IPS DF 19.7 (cell line): ENCODE data around the gene COL4A2.

Experiments
- DNase-seq: peaks from one replicate; pipeline ENCODE4 v3.0.0-alpha.2; 2013; ENCODE audit warnings: low read depth, low spot score

Gene COL4A2

DNA sequence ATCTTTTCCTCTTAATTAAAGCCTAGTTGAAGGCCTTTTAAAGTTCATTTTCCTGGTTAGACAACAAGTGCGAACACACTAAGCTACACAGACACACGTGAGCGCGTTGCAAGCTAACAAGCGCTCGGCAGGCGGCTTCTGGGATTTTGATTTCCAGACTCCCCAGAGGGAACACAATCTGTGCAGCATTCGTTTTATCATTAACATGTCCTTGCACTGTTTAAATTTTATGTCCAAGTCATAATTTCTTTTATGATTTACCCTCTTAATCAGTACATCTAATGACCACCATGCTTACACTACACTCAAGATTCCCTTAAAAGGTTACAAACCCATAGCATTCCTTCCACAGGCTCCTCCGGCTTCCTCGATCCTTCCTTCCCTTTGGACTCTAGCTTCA lies 16.9 kb upstream of the COL4A2 start:
- DNase-seq = no peak

DNA sequence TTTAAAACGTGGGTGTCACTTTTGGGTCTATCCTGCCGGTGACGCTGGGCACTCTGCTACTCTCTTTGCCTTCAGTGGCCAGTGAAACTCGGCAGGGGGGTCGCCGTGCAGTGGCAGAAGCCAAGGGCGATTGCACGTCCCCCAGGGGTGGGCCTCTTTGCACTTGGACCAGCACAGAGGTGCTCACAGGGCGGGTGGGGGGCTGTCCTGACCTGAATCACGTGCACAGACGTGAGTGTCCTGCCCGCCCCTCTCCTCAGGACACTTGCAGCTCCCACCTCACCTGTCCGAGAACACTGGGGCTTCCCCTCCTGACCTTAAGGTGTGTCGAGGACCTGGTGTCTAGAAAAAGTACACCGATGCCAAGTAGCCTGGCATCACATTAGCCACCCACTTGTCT lies 16.3 kb upstream of the COL4A2 start:
- DNase-seq = no peak

DNA sequence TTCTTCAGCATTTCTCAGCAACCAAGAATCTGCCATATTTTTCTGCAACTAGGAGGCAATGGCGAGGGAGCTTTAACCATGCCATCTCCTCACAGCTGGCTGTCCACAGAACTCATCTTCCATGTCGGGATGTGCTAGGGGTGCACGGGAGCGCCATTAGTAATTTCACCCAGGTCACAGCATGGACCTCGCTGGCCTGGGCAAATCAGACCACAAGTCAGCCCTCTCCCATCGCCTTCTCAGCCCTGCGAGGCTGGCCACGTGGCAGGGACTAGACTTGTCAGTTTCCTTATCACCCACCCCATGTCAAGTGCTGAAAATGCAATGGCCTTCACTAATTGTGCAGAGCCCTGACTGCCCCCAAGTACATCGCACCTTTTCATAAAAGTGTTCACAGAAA lies 15.8 kb upstream of the COL4A2 start:
- DNase-seq = no peak

- no peak for DNase-seq
Measured at GRCh38 chr13:110293037-110293436, 14.0 kb upstream of the COL4A2 start.

GRCh38 chr13:110293649-110294048 lies 13.4 kb upstream of the COL4A2 start:
- no peak for DNase-seq

- DNase-seq = no peak
Measured at GRCh38 chr13:110294146-110294545, 12.9 kb upstream of the COL4A2 start.

- no peak for DNase-seq
Measured at GRCh38 chr13:110294622-110295021, 12.5 kb upstream of the COL4A2 start.

- DNase-seq = no peak
Measured at GRCh38 chr13:110297011-110297410, 10.1 kb upstream of the COL4A2 start.

DNA sequence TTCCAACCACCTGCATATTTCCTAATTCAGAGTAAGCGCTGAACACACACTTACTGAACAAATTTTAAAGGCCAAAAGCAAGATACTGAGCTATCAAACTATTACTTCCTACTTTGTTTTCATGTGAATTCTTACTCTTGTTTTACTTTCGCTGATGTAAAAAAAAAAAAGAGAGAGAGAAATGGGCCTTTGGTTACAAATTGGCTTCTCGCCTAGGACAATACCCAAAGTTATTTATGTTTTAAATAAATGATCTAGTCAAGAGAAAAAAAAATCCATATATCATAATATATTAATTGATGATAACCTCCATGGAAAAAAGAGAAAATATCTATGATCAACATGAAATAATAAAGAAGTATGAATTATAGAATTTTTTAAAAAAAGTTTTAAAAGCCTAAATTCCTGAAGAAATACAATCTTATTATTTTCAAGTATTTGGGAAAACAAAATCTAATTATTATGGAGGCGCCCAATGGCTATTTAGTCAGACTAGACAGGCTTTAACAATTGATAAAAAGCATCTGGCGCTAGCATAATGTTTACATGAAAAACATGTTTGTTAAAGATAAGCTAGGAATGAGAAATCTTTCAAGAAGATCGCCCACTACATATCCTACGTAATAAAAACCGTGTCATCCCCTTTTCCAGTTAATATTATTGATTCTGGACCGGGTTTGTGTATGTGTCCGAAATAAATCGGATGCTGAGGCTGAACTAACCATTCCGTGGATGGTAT lies 9.1 kb upstream of the COL4A2 start:
- DNase-seq = no peak

- no peak for DNase-seq
Measured at GRCh38 chr13:110298505-110299282, 8.4 kb upstream of the COL4A2 start.

DNA sequence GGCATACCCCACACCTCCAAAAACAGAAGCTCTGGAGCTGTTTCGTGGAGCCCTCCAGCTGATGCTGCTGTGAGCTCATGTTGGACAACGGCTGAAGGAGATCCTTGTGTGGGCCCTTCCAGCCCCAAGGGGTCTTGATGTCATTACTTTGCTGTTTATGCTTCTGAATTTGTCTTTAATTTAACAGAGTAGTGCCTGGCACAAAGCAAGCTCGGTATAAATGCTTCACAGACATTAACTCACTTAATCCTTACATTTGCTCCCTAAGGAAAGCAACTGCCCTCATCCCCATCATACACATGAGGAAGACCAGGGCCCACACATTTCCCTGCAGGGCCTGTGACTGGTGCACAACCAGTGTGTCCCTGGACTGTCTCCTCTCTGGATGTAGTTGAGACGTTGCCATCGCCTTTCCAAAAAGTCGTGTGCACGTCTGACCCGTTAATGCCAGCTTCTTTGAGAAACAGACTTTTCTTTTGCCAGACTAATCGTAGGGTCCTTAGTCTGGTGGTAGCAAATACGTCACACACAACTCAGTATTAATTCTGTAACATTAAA lies 7.7 kb upstream of the COL4A2 start:
- DNase-seq = no peak

DNA sequence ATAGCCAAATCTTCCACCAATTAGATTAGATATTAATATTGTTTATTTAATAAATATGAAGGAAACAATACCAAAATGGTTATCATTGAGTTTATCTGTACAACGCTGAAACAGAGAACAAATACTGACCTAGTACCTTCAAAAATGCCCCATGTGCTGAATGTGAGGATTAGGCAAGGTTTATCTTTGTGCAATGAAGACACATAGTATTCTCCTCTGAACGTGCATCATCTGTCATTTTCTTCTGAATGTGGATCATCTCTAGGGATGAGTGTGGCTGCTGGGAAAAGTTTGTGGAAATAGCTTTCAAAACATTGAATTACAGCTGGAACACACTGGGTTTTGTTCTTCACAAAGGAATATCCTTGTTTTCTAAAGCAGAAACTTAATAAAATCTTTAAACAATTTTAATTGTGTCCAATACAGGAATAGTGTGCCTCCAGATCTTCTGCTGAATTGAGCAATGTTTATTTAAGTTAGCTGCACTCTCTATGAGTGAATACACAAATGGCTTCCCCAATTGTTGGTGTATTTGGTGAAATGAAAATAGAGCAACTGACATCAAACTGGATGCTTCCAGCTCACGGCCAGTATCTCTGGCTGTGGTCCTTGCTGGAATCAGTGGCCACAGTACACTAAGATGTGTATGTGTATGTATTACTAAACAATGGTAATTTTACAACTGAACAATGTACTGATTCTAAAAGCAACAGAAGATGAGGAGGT lies 6.8 kb upstream of the COL4A2 start:
- DNase-seq = no peak

GRCh38 chr13:110301083-110301482 lies 6.0 kb upstream of the COL4A2 start:
- no peak for DNase-seq

- DNase-seq = no peak
Measured at GRCh38 chr13:110301606-110302553, 5.2 kb upstream of the COL4A2 start.

DNA sequence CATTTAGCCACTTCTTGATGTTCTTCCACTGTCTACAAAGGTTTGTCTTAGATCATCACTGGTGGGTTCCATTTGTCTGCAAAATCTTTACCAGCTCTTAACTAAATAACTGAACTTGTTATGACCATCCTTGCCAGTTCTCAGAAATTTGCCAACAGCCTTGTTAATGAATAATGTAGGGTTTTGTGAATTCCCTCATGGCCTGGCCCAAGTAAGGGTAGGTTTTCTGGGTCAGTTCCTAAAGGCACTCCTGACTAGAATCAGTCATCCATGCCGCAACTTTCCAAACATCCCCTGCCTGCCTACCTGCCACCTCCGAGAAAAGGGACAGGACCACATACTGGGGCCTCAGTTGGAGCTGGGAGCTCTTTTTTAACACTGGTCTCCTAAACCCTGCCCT lies 4.1 kb upstream of the COL4A2 start:
- no peak for DNase-seq

DNA sequence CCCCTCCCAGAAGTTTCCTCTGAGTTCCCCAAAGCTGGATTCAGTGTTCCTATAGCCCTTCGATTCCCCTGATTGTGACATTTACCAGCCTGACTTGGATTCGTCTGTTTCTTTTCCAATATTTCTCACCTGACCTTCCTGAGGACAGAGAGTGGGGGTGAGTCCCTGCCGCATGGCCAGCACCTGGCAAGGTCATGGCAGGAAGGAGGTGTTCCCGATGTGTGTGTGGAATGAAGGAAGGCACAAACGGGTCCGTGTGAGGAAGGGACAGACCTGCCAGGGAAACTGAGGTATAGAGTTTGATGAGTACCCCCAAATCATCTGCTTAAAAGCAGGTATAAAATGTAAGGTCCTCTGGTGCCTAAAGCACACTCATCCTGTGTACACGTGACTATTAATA lies 3.4 kb upstream of the COL4A2 start:
- DNase-seq = no peak

DNA sequence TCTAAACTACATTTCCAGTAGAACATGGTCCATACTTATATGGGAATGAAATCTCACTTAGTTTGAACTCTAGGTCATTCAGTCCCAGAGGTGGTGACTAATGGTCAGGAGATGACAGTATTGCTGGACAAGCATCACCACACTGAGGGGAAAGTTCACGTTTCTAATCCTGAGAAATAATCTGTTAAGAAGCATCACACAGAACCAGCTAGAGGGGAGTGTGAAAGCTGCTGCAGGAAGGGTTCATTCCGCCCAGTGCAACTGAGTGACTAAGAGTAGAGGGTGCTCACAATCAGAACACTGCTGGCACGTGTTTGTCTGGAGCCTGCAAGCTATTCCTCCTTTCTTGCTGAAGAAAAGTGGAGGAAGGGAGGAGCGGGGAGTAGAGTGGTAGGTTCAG lies 2.8 kb upstream of the COL4A2 start:
- no peak for DNase-seq

DNA sequence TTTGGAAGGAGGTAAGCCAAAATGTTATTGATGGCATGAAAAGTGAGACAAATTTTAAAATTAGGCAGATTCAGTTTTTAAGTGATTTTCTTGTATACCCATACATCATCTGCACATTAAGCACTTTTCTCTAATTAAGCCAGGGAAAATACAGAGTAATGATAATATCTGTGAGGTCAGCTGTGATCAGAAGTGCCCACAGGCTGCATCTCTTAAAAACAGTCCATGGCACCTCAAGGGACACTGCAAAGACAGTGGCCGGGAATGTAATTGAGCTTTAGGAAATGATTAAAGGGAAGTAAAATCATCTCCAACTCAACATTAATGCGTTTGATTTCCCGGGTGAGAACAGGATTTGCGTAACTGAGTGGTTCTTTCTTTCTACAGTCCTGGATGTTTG lies 2.1 kb upstream of the COL4A2 start:
- DNase-seq = no peak

DNA sequence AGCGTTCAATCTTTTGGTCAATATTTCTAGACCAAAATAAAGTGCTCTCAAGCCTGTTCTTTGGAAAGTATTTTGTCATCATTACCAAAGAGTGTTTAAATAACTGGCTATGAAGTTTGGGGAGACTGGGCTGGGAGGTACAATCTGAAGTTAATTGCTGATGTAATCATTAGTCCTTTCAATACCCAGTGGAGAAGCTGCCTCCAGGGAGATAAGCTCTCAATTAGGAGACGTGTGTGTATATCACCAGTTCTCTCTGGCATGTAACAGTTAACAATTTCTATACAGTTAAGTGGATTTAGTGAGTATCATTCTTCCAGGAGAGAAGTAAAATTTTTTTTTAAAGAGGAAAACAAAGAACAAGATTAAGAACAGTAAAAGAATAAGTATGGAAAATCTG lies 1.5 kb upstream of the COL4A2 start:
- DNase-seq = no peak

DNA sequence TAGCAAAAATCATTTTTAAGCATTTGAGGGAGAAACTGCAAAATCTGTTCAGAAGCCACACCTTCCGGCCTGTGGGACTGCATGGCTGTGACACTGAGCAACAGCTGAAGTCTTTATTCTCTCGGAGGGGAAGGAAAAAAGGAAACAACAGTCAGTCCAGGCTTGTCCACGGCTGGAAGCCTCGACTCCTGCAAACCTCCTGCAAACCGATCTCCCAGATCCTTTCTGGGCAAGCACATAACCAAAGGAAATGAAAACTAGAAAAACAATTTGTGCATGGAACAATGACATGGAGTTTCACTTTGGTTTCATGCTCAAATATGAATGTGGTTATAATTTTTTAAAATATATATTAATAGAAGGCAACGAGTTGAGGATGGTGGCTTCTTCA lies 1.1 kb upstream of the COL4A2 start:
- DNase-seq = no peak

DNA sequence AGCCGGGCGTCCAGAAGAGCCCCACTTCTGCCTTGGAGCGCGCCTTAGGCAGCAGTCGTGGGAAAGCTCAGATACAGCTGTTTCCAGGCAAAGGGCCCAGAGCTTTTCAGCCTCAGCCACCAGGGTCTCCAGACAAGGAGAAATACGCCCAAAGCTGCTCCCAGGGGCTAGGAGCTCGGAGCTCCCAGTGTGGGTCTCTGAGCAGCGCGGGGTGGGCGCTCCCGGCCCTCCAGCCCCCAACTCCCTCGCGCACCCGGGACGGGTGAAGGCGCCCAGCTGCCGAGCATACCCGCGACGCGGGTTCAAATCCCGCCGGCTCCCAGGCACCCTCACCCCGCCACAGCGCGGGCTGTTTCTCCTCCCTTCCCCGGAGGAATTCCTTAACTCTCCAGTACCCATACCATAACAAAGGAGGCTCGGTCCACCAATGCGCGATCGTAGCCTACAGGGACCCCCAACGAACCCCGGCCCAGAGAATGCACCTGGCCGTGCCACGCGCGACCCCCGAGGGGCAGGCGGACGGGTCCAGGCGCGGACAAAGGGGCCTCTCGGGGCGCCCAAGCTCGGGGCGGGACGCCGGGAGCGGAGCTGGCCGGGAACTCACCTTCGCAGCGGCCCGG lies 634 bp upstream of the COL4A2 start:
- no peak for DNase-seq
